Measurements from ENCODE around the gene OR13D1. TPM values are rescaled to one million over a fixed set of nuclear protein-coding genes. Genes with fewer than 3 reads are reported as not detected.

OR13D1 gene
- total and polyA plus RNA-seq, 9 of the 15 experiments (the other 6 are each of a cell fraction or from before 2014, with no cell fraction given): not detected

DNA sequence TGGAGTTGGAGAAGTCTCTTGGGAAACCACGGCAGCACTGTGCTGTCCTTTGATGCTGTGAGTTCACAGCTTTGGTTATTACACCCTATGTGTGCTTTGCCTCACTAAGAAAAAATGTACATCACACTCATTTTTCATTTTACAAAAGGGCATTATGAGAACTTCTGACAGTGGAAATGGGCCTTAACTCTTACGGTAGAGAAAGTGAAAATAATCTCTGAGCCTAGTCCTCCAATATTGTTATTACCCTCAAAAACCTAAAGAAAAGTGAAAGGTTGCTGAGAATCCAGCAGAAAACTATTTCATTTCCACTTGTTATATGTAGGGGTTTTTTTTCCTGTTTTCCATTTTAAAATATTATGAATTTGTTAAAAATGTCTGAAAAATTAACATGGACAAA lies 8.2 kb upstream of the OR13D1 start (continued):
- TF ChIP-seq SIX5 (IDR thresholded peaks at IDR 0.05; ENCODE audit: borderline replicate concordance in 1 of 2, insufficient read depth in 1 of 2, low read depth in 1 of 2, low read length in 2 of 2) (no peak), ZNF133 (CRISPR knock-in tag; IDR thresholded peaks at IDR 0.05) (no peak), PURB (CRISPR knock-in tag; IDR thresholded peaks at IDR 0.05; ENCODE audit: low read depth) (no peak), ARID1B (IDR thresholded peaks at IDR 0.05) (no peak), PRMT5 (CRISPR knock-in tag; IDR thresholded peaks at IDR 0.05) (no peak), ZEB2 (IDR thresholded peaks at IDR 0.05) (no peak)
- TF ChIP-seq, protein P1, sequence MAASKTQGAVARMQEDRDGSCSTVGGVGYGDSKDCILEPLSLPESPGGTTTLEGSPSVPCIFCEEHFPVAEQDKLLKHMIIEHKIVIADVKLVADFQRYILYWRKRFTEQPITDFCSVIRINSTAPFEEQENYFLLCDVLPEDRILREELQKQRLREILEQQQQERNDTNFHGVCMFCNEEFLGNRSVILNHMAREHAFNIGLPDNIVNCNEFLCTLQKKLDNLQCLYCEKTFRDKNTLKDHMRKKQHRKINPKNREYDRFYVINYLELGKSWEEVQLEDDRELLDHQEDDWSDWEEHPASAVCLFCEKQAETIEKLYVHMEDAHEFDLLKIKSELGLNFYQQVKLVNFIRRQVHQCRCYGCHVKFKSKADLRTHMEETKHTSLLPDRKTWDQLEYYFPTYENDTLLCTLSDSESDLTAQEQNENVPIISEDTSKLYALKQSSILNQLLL (CRISPR knock-in tag; IDR thresholded peaks at IDR 0.05; ENCODE audit: borderline replicate concordance): no peak
- TF ChIP-seq, protein P2, sequence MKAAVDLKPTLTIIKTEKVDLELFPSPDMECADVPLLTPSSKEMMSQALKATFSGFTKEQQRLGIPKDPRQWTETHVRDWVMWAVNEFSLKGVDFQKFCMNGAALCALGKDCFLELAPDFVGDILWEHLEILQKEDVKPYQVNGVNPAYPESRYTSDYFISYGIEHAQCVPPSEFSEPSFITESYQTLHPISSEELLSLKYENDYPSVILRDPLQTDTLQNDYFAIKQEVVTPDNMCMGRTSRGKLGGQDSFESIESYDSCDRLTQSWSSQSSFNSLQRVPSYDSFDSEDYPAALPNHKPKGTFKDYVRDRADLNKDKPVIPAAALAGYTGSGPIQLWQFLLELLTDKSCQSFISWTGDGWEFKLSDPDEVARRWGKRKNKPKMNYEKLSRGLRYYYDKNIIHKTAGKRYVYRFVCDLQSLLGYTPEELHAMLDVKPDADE (conservative IDR thresholded peaks at IDR 0.05; ENCODE audit: control insufficient read depth, low read depth, low read length): no peak

DNA sequence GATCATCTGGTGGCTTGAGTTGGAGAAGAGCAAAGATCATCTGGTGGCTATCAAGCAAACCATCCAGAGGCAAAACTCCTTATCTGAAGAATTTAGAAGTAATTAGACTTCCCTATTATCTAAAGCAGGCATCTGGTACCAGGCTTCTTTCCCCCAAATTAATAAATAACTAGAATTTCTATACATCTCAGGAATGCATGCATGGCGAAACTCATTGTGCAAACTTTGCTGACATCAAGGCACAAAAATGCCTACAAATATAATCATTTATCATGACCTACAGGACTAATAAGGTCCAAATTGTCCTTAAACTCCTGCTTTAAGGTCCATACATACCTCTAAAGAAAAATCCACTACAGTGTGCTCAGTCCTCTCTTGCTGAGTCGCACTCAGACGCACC lies 6.0 kb downstream of the OR13D1 start:
- H3K4me1 ChIP-seq (replicated peaks in 1 of 2; ENCODE audit: control insufficient read depth in 2 of 2, insufficient read depth in 2 of 2, low read length in 2 of 2): no peaks in the 10 kb centered on the region
- no peak overlapping the region for H2AFZ ChIP-seq (ENCODE audit: low read depth, low read length)
- intact Hi-C loops (cut with micrococcal nuclease) (no loop called here), in situ Hi-C loops (cut with MboI) (no loop called here)
- ChIA-PET CTCF (ENCODE audit: low intra/inter-chr PET ratio) (no interaction called here), POLR2A (no interaction called here)
- WGBS (ENCODE audit: insufficient coverage, low coverage, missing lambda C conversion rate): 0% methylated on average over 3 of the region's 3 CpGs
- H3K27ac ChIP-seq (ENCODE audit: extremely low read depth, low read depth, low read length): no peak overlapping the region
- no peaks in the 10 kb centered on the region for H3K27me3 ChIP-seq (ENCODE audit: control insufficient read depth in 2 of 2, insufficient read depth in 2 of 2, low read length in 2 of 2)
- no peak overlapping the region for H3K4me3 ChIP-seq
- H3K36me3 ChIP-seq (ENCODE audit: control insufficient read depth, insufficient read depth, low read length): no peaks in the 10 kb centered on the region
- DNase-seq (ENCODE audit: extremely low read depth in 1 of 4, low spot score in 3 of 4): no peak
- no peaks in the 10 kb centered on the region for H3K9me3 ChIP-seq (replicated peaks; ENCODE audit: control insufficient read depth, insufficient read depth, low read depth, low read length)
- FAIRE-seq: no peak
- no peak for ATAC-seq
- no TSS peak for BruUV-seq (replicated peaks)
- no peaks in the 10 kb centered on the region for H3K9me1 ChIP-seq (ENCODE audit: control insufficient read depth, insufficient read depth, low read length)
- no peak overlapping the region for H3K9ac ChIP-seq (ENCODE audit: insufficient read depth in 1 of 2, low read depth in 2 of 2, low read length in 2 of 2)
- no peak overlapping the region for H3K4me2 ChIP-seq (ENCODE audit: insufficient read depth, low read length)
- no peaks in the 10 kb centered on the region for H3K79me2 ChIP-seq (ENCODE audit: control insufficient read depth, insufficient read depth, low read length)
- no peaks in the 10 kb centered on the region for H4K20me1 ChIP-seq (replicated peaks; ENCODE audit: control insufficient read depth, insufficient read depth, low read length)
- no peak for TF ChIP-seq RBBP5 (IDR thresholded peaks at IDR 0.05; ENCODE audit: borderline replicate concordance, insufficient read depth, low read length, poor library complexity, severe bottlenecking)
- TF ChIP-seq ZNF143 (CRISPR knock-in tag; IDR thresholded peaks at IDR 0.05): no peak
- TF ChIP-seq, protein P3, sequence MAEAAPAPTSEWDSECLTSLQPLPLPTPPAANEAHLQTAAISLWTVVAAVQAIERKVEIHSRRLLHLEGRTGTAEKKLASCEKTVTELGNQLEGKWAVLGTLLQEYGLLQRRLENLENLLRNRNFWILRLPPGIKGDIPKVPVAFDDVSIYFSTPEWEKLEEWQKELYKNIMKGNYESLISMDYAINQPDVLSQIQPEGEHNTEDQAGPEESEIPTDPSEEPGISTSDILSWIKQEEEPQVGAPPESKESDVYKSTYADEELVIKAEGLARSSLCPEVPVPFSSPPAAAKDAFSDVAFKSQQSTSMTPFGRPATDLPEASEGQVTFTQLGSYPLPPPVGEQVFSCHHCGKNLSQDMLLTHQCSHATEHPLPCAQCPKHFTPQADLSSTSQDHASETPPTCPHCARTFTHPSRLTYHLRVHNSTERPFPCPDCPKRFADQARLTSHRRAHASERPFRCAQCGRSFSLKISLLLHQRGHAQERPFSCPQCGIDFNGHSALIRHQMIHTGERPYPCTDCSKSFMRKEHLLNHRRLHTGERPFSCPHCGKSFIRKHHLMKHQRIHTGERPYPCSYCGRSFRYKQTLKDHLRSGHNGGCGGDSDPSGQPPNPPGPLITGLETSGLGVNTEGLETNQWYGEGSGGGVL (CRISPR knock-in tag; IDR thresholded peaks at IDR 0.05): no peak
- TF ChIP-seq, protein P4, sequence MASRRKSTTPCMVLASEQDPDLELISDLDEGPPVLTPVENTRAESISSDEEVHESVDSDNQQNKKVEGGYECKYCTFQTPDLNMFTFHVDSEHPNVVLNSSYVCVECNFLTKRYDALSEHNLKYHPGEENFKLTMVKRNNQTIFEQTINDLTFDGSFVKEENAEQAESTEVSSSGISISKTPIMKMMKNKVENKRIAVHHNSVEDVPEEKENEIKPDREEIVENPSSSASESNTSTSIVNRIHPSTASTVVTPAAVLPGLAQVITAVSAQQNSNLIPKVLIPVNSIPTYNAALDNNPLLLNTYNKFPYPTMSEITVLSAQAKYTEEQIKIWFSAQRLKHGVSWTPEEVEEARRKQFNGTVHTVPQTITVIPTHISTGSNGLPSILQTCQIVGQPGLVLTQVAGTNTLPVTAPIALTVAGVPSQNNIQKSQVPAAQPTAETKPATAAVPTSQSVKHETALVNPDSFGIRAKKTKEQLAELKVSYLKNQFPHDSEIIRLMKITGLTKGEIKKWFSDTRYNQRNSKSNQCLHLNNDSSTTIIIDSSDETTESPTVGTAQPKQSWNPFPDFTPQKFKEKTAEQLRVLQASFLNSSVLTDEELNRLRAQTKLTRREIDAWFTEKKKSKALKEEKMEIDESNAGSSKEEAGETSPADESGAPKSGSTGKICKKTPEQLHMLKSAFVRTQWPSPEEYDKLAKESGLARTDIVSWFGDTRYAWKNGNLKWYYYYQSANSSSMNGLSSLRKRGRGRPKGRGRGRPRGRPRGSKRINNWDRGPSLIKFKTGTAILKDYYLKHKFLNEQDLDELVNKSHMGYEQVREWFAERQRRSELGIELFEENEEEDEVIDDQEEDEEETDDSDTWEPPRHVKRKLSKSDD (conservative IDR thresholded peaks at IDR 0.05; ENCODE audit: low read length): no peak
- TF ChIP-seq, protein P5, sequence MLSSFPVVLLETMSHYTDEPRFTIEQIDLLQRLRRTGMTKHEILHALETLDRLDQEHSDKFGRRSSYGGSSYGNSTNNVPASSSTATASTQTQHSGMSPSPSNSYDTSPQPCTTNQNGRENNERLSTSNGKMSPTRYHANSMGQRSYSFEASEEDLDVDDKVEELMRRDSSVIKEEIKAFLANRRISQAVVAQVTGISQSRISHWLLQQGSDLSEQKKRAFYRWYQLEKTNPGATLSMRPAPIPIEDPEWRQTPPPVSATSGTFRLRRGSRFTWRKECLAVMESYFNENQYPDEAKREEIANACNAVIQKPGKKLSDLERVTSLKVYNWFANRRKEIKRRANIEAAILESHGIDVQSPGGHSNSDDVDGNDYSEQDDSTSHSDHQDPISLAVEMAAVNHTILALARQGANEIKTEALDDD (IDR thresholded peaks at IDR 0.05): no peak
- no peak for TF ChIP-seq CBFB (CRISPR knock-in tag; IDR thresholded peaks at IDR 0.05)
